Fibroblast of skin of back (primary cell): ENCODE measurements around the gene SLC22A12.

ENCODE experiments used
- DNase-seq: peaks from one replicate; pipeline ENCODE4 v3.0.0-alpha.2; 2013

SLC22A12 gene

GRCh38 chr11:64629103-64629502 lies 38.1 kb downstream of the SLC22A12 start:
- DNase-seq, result no peak

- DNase-seq, result peak; percentile 11
Observed at GRCh38 chr11:64629796-64630562, 39.0 kb downstream of the SLC22A12 start.

- no peak for DNase-seq
Observed at GRCh38 chr11:64631675-64632074, 40.7 kb downstream of the SLC22A12 start.

- DNase-seq, result no peak
Observed at GRCh38 chr11:64632237-64632636, 41.2 kb downstream of the SLC22A12 start.

GRCh38 chr11:64632654-64633053 lies 41.6 kb downstream of the SLC22A12 start:
- no peak for DNase-seq

- no peak for DNase-seq
Observed at GRCh38 chr11:64633555-64634159, 42.6 kb downstream of the SLC22A12 start.

- no peak for DNase-seq
Observed at GRCh38 chr11:64637334-64638017, 46.5 kb downstream of the SLC22A12 start.

- no peak for DNase-seq
Observed at GRCh38 chr11:64638018-64638665, 47.1 kb downstream of the SLC22A12 start.

DNA sequence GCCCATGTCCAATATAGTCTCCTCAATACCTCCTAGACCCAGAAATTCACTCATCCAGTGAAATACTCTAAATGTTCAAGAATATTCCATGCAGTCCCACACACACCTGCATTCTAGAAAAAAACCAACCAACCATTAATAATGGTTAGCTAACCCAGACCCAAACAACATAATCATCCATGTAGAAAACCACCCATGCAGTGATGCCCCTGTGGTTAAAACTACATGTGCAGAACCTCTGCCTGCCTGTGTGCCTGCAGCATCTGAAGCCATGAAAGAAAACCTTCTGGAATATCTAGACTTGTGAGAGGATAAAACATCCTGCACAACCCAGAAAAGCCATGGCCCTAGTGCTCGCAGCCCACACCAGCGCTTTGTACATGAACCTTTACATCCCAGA lies 47.8 kb downstream of the SLC22A12 start:
- DNase-seq, result no peak

DNA sequence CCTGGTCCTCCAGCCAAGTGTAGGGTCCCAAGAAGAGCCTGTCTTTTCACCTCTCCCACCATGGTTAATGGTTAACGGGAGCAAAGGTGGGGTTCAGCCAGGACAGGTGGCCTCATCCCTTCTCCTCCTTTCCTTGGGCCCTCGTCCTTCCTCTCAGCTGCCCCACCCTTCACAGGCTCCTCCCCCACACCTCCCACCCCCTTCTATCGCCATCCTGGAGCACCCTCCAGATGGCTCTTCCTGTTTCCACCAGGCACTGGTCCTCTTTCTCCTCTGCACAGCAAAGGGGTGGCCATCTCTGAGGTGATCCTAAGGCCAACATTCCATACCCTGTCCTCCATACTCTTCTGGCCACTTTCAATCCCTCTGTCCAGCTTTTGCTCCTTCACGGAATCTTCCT lies 48.9 kb downstream of the SLC22A12 start:
- no peak for DNase-seq

- DNase-seq, result no peak
Observed at GRCh38 chr11:64641596-64642417, 50.8 kb downstream of the SLC22A12 start.

GRCh38 chr11:64642418-64642735 lies 51.4 kb downstream of the SLC22A12 start:
- DNase-seq, result no peak

DNA sequence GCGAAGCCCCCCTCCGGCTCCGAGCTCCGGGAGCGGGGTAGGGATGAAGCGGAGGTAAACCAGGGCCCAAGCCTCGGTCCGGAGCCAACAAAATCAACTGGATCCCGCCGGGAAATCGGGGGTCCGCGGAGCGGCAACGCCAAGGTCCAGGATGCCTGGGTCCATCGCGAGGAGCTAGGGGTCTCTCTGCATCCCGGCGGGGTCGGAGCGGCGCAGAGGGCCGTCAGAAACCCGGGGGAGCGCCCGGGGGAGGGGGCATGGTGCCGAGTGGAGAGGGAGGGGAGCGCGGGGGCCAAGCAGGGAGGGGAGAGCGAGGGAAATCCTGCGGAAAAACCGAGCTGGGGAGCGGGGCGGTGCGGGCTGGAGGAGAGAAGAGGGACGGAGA lies 51.8 kb downstream of the SLC22A12 start:
- no peak for DNase-seq

GRCh38 chr11:64643256-64643881 lies 52.3 kb downstream of the SLC22A12 start:
- DNase-seq, result no peak

GRCh38 chr11:64643920-64644646 lies 53.1 kb downstream of the SLC22A12 start:
- no peak for DNase-seq

- no peak for DNase-seq
Observed at GRCh38 chr11:64644647-64645275, 53.7 kb downstream of the SLC22A12 start.

DNA sequence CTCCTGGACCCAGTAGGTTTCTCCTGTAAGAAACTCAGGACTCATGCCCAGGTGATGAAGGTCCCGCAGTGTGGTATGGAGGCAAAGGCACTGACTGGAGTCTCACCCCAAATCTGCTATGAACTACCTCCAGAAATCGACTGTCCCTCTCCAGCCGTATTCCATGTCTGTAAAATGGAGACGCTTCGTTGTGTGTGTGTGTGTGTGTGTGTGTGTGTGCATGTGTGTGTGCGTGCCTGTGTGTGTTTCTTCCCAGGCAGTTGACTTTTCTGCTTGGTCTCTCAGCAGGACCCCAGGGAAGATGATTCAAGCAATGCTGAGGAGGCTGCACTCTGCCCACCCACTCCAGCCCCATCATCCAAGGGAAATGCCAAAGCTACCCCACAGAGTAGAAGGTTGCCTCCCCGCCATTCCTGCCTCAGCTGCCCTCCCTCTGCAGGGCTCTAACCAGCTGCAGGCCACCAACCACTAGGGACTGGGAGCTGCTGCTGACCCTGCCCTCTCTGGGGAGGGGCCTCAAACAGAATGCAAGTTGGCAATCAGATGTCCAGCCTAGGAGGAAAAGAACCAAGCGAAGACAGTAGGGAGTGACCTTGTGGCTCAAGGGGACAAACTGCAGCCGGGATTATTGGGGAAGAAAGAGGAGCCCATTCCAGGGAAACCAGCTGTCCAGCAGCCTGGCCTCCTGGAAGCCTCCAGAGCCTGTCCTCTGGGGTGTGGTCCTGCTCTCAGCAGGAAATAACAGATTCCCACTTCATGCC lies 56.2 kb downstream of the SLC22A12 start:
- peak; percentile 17 for DNase-seq

DNA sequence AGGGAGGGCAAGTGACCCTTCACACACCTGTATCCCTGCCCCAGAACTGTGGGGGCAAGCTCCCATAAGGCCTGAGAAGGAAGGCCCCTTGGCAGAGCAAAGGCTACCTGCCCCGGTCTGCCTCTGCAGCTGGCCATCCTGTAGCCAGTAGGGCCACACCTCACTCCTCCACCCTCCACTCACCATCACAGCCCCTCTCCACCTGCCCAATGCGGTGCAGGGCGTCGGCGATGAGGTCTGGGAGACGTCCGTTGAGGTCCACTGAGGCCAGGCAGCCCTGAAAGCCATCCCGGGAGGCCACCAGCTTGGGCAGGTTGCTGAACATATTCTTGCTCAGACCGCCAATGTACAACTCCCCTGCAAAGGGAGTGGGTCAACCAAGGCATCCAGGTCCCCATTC lies 57.5 kb downstream of the SLC22A12 start:
- DNase-seq, result no peak

DNA sequence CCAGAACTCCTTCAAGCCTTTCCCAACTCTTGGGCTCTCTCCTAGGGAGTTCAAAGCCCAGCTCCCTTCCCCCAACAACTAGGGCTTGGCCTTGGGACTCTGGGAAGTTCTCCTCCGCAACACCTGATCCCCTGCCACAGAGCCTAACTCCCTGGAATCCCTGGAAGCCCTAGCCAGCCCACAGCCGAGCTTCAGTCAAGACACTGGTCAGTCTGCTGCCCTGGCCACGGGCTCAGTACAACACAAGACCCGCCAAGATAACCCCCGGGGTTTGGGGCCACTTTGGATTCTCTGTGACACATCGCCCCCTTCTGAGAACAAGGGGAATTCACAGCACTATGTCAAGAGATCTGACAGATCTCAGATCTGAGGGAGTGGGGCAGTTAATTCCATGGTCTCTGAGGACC lies 58.3 kb downstream of the SLC22A12 start:
- no peak for DNase-seq

DNA sequence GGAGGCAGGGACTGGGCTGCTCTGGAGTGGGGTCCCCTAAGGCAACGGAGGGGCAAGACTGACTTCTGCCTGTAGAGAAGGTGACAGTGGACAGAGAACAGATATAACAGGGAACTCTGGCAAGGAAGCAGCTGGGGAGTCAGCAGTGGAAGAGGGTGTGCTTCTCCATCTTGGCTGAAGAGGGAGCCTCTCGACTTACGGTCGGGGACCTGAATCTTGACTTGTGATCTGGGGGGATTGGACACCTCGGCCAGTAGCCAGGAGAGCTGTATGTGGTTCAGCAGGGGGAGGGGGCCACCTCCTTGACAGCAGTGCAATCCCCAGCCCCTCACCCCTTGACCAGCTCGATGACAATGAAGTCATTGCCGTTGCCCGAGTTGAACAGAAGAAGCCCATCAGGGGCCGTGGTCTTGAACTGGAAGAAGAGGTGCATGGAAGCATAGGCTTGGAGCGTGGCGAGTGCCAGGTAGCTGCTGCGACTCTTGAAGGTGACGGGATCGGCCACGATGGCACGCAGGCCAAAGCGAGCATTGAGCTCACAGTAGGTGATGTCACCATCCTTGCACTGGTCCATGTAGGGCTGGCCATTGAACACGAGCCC lies 60.0 kb downstream of the SLC22A12 start:
- DNase-seq, result no peak
